HCT116 (cell line): ENCODE results near the gene TRPM5. TPM values are rescaled to one million over a fixed set of nuclear protein-coding genes. Genes with fewer than 3 reads are reported as not detected.

Experiments used
- ATAC-seq: fragments of 200-7000 bp; cut with Tn5 transposase; 2 replicates; pipeline ENCODE4 v1.9.1; 2020; ENCODE audit warnings: mild to moderate bottlenecking, moderate library complexity
- BruUV-seq: library from RNA; stranded (reverse); fragments of 400-500 nt; replicated peaks from 2 replicates; lab custom pipeline; 2021; lab: Mats Ljungman, UMichigan
- CTCF ChIA-PET: fragments of 300-600 bp; sonication (Branson Sonifier 250); formaldehyde crosslinking; loops from one replicate; lab custom pipeline; 2021; ENCODE audit warnings: antibody characterized with exemption; lab: Charles Lee
- POLR2A ChIA-PET: fragments of 300-600, 350-600 bp; sonication (Branson Sonifier 250); formaldehyde crosslinking; loops from one replicate; lab custom pipeline; 2021; ENCODE audit warnings: antibody characterized with exemption; lab: Charles Lee
- RAD21 ChIA-PET, 2 experiments: fragments of 300-600 bp; sonication (Branson Sonifier 250); formaldehyde crosslinking; loops; one replicate each; lab custom pipeline; 2023; ENCODE audit warnings: low total read pairs in 2 of 2; ENCODE audit not compliant: uncharacterized antibody in 2 of 2, unreplicated experiment in 2 of 2, low non-redundant PET in 1 of 2; lab: Charles Lee
- DNase-seq: peaks from one replicate; pipeline ENCODE4 v3.0.0-alpha.2; 2010; ENCODE audit warnings: low read depth, low spot score
- H2AFZ ChIP-seq: fragments of 200-600 bp; shearing (Covaris generic), sonication (generic); 2 replicates; pipeline ENCODE4 v1.6.1; 2017; ENCODE audit warnings: low read depth, mixed run types, mixed read lengths, antibody characterized with exemption, low read length; ENCODE audit not compliant: poor library complexity, severe bottlenecking
- H3K27ac ChIP-seq: 2 replicates; pipeline ENCODE4 v1.5.1; 2012; ENCODE audit warnings: low read depth, low read length
- H3K27me3 ChIP-seq: fragments of 200-600 bp; sonication (generic); 2 replicates; pipeline ENCODE4 v1.6.1; 2016; ENCODE audit warnings: mixed run types, low read length, mixed read lengths; ENCODE audit not compliant: insufficient read depth
- H3K36me3 ChIP-seq, 2 experiments: fragments of 200-500 bp in 1 of 2; fragments of 200-600 bp in 1 of 2; sonication (Bioruptor generic) in 1 of 2; sonication (generic) in 1 of 2; 2 replicates each; pipeline versions ENCODE4 v1.5.1 to v1.6.1; 2014 to 2016; ENCODE audit warnings: low read length in 2 of 2, inconsistent platforms in 1 of 2, mixed read lengths in 1 of 2, mixed run types in 1 of 2; ENCODE audit not compliant: insufficient read depth in 2 of 2, control insufficient read depth in 1 of 2
- H3K4me1 ChIP-seq, 2 experiments: fragments of 200-600 bp in 1 of 2; sonication (generic) in 1 of 2; 2 replicates each; pipeline versions ENCODE4 v1.5.1 to v1.6.1; 2012 to 2017; ENCODE audit warnings: low read length in 2 of 2, inconsistent platforms in 1 of 2, mild to moderate bottlenecking in 1 of 2, mixed read lengths in 1 of 2, mixed run types in 1 of 2, moderate library complexity in 1 of 2; ENCODE audit not compliant: insufficient read depth in 2 of 2, control insufficient read depth in 1 of 2
- H3K4me2 ChIP-seq: fragments of 200-600 bp; sonication (generic); 2 replicates; pipeline ENCODE4 v1.6.1; 2017; ENCODE audit warnings: mixed run types, low read length, mixed read lengths
- H3K4me3 ChIP-seq, 2 experiments: fragments of 200-600 bp in 1 of 2; sonication (generic) in 1 of 2; replicated peaks in 1 of 2; 2 replicates each; pipeline ENCODE4 v1.5.1; 2011 to 2016; ENCODE audit warnings: low read length in 2 of 2, control low read depth in 1 of 2, low read depth in 1 of 2, mild to moderate bottlenecking in 1 of 2, mixed read lengths in 1 of 2, mixed run types in 1 of 2
- H3K79me2 ChIP-seq: fragments of 200-600 bp; sonication (generic); 2 replicates; pipeline ENCODE4 v1.6.1; 2017; ENCODE audit warnings: mild to moderate bottlenecking, mixed run types, low read length, moderate library complexity, mixed read lengths; ENCODE audit not compliant: insufficient read depth
- H3K9ac ChIP-seq: fragments of 200-600 bp; sonication (generic); 2 replicates; pipeline ENCODE4 v1.6.1; 2016; ENCODE audit warnings: low read length, mixed read lengths
- H3K9me2 ChIP-seq: fragments of 200-600 bp; sonication (generic), shearing (Covaris generic); 2 replicates; pipeline ENCODE4 v1.6.1; 2017; ENCODE audit warnings: mixed run types, mild to moderate bottlenecking, moderate library complexity; ENCODE audit not compliant: insufficient read depth
- H3K9me3 ChIP-seq, 2 experiments: fragments of 200-500 bp in 1 of 2; fragments of 200-600 bp in 1 of 2; sonication (Bioruptor generic) in 1 of 2; sonication (generic) in 1 of 2; 2 replicates each; pipeline ENCODE4 v1.6.1; 2014 to 2017; ENCODE audit warnings: low read length in 2 of 2, mixed read lengths in 2 of 2, inconsistent platforms in 1 of 2, low read depth in 1 of 2, mild to moderate bottlenecking in 1 of 2, mixed run types in 1 of 2, moderate library complexity in 1 of 2; ENCODE audit not compliant: control insufficient read depth in 1 of 2, insufficient read depth in 1 of 2
- H4K20me1 ChIP-seq: fragments of 200-600 bp; sonication (generic), shearing (Covaris generic); 2 replicates; pipeline ENCODE4 v1.6.1; 2017; ENCODE audit warnings: mixed run types, mild to moderate bottlenecking, moderate library complexity; ENCODE audit not compliant: insufficient read depth
- ATF3 ChIP-seq: IDR thresholded peaks from 2 replicates; pipeline ENCODE4 v1.6.1; 2012
- CTCF ChIP-seq, 3 experiments: fragments of 200-600 bp in 1 of 3; sonication (generic) in 1 of 3; IDR thresholded peaks in 2 of 3; conservative IDR thresholded peaks in 1 of 3; 2 replicates each; pipeline ENCODE4 v1.5.1; 2012 to 2017; ENCODE audit warnings: low read depth in 2 of 3, low read length in 2 of 3, antibody characterized with exemption in 1 of 3, borderline replicate concordance in 1 of 3, control low read depth in 1 of 3, mild to moderate bottlenecking in 1 of 3, mixed read lengths in 1 of 3, mixed run types in 1 of 3, moderate library complexity in 1 of 3; ENCODE audit not compliant: insufficient read depth in 1 of 3
- FOSL1 ChIP-seq: IDR thresholded peaks from 2 replicates; pipeline ENCODE4 v1.6.1; 2012; ENCODE audit warnings: low read depth
- RAD21 ChIP-seq: IDR thresholded peaks from 2 replicates; pipeline ENCODE4 v1.6.1; 2012; ENCODE audit warnings: low read depth, mild to moderate bottlenecking
- TCF7L2 ChIP-seq: IDR thresholded peaks from 2 replicates; pipeline ENCODE4 v1.7.0; 2011; ENCODE audit warnings: borderline replicate concordance, inconsistent platforms; ENCODE audit not compliant: insufficient read depth, insufficient read length; ENCODE audit errors: extremely low read depth
- YY1 ChIP-seq: IDR thresholded peaks from 2 replicates; pipeline ENCODE4 v1.6.1; 2011; ENCODE audit warnings: low read length, low read depth, moderate library complexity, mild to moderate bottlenecking; ENCODE audit not compliant: insufficient replicate concordance; ENCODE audit errors: extremely low read depth
- intact Hi-C: fragments of 100-400 bp; cut with micrococcal nuclease; formaldehyde crosslinking; loops from 2 replicates; pipeline ENCODE4 v1.10.0; 2022
- total RNA-seq: library from RNA; stranded (reverse); gene quantifications from one replicate; pipeline ENCODE4 v1.2.1, GENCODE V29; 2021; ENCODE audit not compliant: unreplicated experiment

Gene TRPM5
- total RNA-seq, 1 experiment from 2014 or later = 0.07 TPM

GRCh38 chr11:2419638-2420501 lies 24.4 kb downstream of the TRPM5 start:
- Histone ChIP-seq H3K4me1 (peaks cover 0 to 13% of the 10 kb centered on the region in 2 experiments; a peak in 2 of 4 replicates), H3K27ac (peak overlapping the region; percentile 16; the same call in 1 of the 2 replicates), H3K4me2 (peak overlapping the region; percentile 62), H3K9ac (0 out of 2 replicates have a peak overlapping the region, but pooled peaks have one; percentile 6), H3K27me3 (no peaks in the 10 kb centered on the region), H2AFZ (peak overlapping the region; percentile 82), H3K79me2 (no peaks in the 10 kb centered on the region), H3K9me3 (no peaks in the 10 kb centered on the region), H3K36me3 (no peaks in the 10 kb centered on the region), H3K9me2 (no peaks in the 10 kb centered on the region), H4K20me1 (no peaks in the 10 kb centered on the region), H3K4me3 (no peak overlapping the region)
- ChIA-PET CTCF (interaction anchor here (0.7 to 5.5 kb wide), 23 partner anchors 8 to 471 kb away, joined by 3 to 225 read pairs (median 4); partner anchors contain the start of genes C11orf21, TSPAN32 and TSSC4), POLR2A (interaction anchor here (1.0 to 1.5 kb wide), 4 partner anchors 19 to 115 kb away, joined by 3 to 5 read pairs (median 4); partner anchors contain the start of gene TSSC4), RAD21 (interaction anchor here (0.6 to 3.7 kb wide), 11 partner anchors 19 to 252 kb away, joined by 3 to 56 read pairs (median 4); partner anchors contain the start of gene TSSC4 (in 1 of the 2))
- ATAC-seq (peak; percentile 61), DNase-seq (peak; percentile 52)
- peak; percentile 78 to 94 (median 86) for TF ChIP-seq CTCF (IDR thresholded peaks at IDR 0.05 in 2 of 3, conservative IDR thresholded peaks at IDR 0.05 in 1 of 3; ENCODE audit: borderline replicate concordance in 1 of 3, insufficient read depth in 1 of 3, low read depth in 2 of 3, low read length in 2 of 3)
- no peak for TF ChIP-seq YY1
- no peak for TF ChIP-seq FOSL1
- TF ChIP-seq TCF7L2 = peak; percentile 51
- TF ChIP-seq RAD21 = peak; percentile 94
- no peak for TF ChIP-seq ATF3
- intact Hi-C loops = loop anchor here (1.0 kb wide), 4 partner anchors 20 to 254 kb away; partner anchors contain the start of gene TSSC4
- BruUV-seq = no TSS peak
